GM19099 (cell line): ENCODE data around the gene MLLT10.

ENCODE experiments used
- POLR2A ChIP-seq: IDR thresholded peaks from 3 replicates; pipeline ENCODE4 v1.6.1; 2011; ENCODE audit warnings: low read depth; ENCODE audit not compliant: insufficient read length; ENCODE audit errors: extremely low read depth

The MLLT10 gene

DNA sequence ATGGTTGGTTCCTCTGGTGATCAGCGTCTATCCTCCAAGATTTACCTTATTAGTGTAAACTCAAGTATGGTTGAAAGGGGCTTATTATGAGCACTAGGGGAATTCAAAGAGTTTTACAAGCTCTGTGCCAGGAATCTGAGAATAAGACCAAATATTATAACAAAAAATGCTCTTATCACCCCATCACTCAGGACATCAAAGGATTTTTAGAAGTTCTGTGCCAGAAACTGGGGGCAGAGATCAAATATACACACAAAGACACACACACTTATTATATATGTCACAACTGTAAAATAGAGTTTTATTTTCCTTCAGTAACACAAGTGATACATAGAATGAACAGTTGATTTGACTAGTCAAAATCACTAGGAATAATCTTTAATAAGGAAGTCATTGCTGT is 89.3 kb downstream of the MLLT10 start:
- no peak for TF ChIP-seq POLR2A

DNA sequence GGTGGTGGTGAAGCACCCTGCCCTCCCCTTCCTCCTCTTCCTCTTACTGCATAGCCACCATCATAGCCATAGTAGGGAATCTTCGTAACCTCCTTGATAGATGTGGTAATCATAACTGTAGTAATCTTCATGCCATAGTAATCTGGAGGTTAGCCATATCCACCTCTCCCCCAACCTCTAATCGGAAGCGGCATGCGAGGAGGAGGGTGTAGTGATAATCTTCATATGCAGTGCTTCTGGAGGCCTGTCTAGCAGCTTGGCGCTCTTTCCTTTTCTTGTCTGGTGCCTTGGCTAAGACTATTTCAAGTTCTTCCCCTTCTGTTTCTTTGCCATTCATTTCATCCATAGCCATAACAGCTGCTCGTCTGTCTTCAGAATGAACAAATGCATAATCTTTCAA is 90.9 kb downstream of the MLLT10 start:
- no peak for TF ChIP-seq POLR2A

DNA sequence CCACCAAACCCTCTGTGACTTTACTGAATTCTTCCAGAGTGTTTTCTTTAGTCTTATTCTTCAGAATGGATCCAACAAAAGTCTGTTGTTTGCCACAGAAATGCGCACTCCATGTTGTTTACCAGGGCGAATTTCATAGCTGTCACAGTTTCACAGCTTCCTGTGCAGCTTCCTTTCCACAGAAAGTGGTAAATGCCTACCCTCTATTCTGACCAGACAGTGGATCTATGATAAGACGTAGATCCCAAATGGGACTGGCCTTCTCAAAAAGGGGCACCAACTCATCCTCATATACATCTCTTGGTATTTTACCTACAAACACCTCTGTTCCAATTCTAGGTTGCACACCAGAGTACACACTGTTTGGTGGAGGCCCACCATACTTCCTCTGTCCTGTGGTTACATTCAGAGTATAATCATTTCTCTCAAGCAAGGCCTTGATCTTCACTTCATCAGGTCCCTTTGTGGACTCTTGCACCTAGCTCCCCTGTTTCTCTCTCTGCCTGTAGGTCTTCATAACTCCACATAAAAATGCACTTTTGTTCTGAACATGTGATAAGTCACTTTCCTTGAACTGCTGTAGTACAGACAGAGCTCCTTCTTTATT is 91.7 kb downstream of the MLLT10 start:
- TF ChIP-seq POLR2A: no peak

DNA sequence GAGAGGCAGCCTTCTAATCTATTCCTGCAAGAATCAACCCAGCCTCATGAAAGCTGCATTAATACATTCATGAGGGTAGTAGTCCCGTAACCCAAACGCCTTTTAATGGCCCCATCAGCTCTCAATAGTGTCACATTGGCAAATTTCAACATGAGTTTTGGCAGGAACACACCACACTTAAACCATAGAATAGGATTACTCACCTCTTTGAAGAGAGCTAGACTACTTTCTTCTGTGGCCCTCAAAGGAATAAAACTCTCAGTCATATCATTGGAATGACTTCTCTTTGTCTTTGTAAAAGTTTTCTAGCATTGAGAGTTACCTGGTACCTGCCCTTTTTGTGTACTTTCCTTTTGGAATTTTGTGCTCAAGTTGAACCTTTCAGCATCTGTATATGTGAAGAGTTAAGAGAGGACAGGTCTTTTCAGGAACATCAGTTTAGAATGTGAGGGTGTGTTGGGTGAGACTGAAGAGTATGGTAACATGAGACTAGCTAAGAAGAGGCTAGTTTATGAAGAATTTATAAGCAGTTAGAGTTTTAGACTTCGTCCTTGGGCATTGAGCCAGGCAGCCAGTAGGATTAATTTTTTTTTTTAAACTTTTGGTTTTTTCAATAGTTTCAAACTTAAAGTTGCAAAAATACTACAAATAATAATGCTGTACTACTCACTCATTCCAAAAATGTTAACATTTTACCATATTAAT is 92.6 kb downstream of the MLLT10 start:
- TF ChIP-seq POLR2A: no peak

DNA sequence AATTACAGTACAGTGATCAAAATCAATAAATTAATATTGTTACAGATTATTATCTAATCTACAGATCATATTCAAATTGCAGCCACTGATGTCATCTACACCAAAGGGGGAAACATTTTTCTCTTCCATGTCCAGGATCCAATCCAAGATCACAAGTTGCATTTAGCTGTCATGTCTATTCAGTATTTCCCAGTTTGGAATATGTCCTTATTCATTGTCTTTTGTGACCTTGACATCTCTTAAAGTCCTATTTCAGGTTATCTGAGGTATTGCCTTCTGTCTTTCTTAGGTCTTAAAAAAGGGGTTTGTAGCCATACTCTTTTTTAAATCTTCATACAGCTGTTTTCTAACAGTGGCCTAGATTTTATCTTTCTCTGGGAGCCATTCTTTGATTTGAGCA is 93.3 kb downstream of the MLLT10 start:
- TF ChIP-seq POLR2A: no peak

DNA sequence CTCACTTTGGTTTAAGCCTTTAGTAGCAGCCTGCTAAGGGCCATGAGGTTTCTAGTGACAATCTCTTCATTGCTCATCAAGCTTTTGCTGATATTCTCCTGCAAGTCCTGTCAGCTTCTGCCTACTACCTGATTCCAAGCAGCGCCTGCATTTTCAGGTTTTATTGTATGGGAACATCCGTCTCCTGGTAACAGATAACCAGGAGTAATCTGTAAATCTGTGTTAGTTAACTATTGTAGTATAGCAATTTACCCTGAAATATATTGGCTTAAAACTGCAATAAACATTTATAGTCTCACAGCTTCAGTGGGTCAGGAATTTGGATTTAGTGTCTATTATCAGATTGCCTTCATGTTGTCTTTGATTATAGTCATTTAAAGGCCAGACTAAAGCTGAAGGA is 94.0 kb downstream of the MLLT10 start:
- TF ChIP-seq POLR2A: no peak

DNA sequence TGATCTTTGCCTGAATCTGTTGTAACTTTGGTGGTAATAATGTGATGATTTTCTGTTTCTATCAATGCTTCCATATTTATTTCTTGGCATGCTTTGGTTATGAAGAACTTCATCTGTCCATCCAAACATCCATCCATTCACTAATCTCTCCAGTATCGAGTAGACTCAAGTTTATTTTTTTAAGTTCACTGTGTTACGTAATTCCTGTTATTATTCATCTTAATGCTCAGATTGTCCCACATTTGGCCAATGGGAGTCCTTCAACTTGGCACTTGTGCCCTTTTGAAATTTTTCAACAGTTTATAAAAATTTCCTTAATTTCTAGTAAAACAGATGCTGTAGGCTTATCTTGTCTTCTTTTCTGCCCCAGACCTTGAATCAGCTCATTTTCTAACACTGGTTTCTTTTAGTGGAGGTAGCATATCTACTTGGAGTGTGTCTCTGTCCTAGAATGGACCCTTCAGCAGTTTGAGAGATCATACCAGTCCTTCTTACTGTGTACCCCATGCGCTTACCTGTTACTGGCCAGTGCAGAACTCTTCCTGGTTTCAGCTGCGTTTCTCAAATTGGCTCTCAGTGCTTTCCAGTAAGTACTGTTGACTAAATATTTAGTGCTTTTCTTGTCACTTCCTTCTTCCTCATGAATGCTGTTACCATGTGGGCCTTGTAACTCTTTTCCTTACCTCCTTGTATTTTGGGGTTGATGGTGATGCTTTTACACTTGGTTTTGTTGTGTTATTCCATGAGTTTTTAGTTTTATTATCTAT is 100.8 kb downstream of the MLLT10 start:
- no peak for TF ChIP-seq POLR2A

DNA sequence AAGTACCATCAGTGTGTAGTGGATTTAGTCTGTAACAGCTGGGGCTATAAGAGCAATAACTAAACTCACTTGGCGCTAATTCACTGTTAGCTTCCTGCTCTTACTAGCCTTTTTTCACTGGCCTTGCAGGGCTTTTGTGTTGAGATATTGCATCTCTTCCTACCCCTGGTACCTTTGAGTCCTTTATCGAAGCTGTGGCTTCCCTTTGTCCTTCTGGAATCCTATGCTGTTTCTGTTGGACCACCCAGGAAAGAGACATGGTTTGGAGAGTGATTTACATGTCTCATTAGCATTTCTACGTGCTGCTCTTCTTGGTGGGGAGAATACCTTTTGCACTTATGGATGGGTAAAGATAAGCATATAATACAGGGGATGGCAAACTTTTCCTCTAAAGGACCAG is 103.8 kb downstream of the MLLT10 start:
- no peak for TF ChIP-seq POLR2A

DNA sequence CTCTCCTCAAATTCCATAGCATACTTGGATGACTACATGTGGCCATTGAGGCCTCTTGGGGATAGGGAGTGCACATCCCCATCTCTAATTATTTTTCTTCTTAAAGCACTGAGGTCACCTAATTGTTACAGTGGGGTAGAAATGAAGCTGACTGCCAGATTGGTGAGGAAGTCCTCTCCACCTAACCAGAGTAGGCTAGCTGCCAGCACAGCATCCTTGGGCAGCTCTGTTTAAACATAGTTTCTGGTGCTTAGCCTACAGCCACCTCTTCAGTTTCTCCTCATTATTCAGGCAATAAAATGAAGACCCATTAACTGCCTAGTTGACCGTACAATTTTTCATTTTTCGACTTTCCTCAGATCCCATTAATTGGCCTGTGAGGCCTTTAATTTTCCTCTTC is 104.6 kb downstream of the MLLT10 start:
- no peak for TF ChIP-seq POLR2A

DNA sequence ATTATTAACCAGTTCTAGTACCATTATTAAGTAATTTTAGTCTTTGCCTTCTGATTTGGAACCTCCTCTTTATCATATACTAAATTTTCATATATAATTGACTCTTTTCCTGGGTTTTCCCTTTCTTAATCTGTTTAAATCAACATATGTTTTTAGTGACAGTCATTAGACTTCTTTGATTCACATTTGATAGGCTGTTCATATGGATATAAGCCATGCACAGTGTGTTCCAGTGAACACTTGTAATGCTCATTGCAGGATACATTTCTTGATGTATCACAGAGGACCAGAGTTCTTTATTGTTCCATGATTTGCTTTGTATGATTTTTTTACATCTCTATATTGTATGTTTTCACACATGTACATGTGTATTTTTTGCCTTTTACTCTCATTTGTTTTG is 114.0 kb downstream of the MLLT10 start:
- no peak for TF ChIP-seq POLR2A

DNA sequence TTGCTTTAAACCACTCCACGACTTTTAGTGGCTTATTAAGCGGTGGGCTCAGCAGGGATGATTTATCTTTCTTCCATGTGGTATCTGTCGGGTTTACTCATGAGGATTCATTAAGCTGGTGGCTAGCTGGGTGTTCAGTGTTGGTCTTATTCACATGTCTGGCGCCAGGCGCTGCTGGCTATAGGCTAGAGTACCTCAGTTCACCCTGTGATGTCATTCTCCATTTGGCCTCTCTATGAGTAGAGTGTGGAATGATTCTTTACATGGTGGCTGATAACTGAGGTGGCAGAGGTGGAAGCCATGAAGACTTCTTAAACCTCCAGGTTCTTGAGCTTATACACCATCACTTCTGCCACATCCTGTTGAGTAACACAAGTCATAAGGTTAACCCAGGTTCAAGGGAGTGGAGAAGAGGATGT is 115.4 kb downstream of the MLLT10 start:
- no peak for TF ChIP-seq POLR2A

DNA sequence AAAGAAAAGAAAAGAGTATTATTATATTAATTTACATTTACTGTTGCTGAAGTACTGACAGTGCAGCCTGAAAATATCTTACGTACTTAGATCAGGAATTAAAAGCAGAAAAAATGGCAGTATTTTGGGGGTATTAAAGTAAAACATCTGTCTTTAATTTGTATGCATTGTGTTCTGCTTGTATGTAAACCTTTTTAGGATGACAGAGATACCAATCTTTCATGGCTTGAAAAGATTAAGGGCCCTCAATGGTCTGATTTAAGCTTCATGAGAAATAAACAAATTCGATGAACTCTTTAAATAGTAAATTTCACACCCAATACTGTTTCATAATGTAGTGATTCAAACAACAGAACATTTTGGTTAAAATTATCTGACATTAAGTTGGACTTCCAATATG is 116.3 kb downstream of the MLLT10 start:
- TF ChIP-seq POLR2A: no peak

DNA sequence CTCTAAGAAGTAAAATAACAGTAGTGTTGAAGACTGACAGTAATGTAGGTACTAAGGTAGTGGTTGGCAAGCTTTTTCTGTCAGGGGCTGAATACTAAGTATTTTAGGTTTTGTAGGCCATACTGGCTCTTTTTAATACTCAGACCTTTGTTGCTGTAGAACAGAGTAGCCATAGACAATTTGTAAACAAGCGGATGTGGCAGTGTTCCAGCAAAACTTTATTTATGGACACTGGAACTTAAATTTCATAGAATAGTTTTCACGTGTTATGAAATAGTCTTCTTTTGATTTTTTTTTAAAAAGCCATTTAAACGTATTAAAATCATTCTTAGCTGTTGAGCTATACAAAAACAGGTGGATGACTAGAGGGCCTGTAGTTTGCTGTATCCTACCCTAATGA is 121.2 kb downstream of the MLLT10 start:
- no peak for TF ChIP-seq POLR2A

DNA sequence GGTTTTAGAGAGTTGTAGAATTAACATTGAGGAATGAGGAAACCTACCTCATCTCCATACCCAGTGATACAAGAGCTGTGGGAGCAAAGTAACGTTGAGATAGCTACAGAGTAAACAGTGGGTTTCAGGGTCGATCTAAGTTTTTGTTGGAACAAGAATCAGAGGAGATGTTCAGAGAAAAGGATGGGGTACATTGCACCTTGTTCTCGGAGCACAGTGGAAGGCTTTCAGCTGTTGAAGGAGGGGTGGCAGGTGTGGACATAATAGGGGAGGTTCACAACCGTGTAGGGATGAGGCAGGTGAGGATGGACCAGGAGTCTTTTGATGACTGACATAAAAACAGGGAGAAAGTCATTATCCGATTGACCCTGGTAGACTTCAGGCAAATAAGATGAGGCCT is 121.7 kb downstream of the MLLT10 start:
- TF ChIP-seq POLR2A: no peak

DNA sequence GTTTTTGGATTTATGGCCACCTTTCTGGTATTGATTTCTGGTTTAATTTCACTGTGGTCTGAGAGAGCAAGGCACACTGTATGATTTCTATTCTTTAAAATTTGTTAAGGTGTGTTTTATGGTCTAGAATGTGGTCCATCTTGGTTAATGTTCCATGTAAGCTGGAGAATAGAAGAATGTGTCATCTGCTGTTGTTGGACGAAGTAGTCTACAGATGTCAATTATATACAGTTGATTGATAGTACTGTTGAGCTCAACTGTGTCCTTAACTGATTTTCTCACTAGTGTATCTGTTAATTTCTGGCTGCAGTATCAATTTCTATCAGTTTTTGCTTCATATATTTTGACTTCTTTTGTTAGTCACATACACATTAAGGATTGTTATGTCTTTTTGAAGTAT is 127.1 kb downstream of the MLLT10 start:
- TF ChIP-seq POLR2A: no peak

DNA sequence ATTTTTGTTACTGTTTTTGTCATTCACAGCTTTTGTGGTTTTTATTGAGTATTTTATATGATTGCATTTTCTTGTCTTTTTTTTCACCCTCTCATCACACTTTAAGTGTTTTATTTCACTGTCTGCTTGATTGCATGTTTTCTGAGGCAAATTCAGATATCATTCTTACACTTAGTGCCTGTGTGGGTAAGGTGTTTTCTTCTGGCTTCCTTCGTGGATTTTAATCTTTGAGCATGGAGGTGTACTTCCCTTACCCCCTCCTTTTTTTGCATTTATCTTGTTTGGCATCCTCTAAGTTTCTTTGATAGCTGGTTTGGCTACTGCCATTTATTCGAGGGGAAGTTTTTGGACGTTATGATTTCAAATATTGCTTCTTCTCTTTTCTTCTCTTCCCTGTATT is 127.9 kb downstream of the MLLT10 start:
- no peak for TF ChIP-seq POLR2A

DNA sequence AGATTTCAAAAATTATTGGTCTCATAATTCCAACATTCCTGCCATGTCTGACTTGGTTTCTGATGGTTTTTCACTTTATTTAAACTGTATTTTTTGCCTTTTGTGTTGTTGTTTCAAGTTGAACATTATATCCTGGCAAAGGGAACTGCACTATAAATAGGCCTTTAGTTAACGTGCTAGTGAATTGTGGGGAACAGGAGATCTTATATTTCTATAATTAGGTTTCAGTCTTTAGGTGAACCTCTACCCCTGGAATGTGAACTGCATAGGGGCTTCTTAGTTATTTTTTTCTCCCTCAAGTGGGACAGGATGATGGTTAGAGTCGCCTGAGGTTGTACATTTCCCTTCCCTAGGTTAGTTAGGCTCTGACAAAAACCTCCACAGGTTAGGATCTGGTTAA is 128.6 kb downstream of the MLLT10 start:
- TF ChIP-seq POLR2A: no peak

DNA sequence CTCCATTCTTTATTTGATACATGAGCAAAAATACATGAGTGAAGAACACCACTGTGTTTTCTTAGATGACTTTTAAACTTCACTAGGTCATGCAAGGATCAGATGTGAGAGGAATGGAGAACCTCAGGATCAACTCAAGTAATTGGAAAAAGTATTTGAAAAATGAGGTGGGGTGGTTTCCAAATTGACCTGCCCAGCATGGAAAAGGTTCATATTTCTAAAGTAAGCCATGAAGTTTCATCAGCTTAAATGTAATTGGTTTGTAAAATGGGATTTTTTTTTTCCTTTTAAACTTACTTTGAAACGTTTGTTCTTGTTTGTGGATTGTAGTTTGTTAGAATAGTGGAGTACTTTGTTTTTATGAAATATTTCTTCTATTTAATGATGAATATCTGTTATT is 134.8 kb downstream of the MLLT10 start:
- TF ChIP-seq POLR2A: no peak
